Activated T-helper 1 cell treated with Interleukin-2 at 50 U/mL for 16 hours (primary cell): ENCODE measurements around the gene FDXR.
"Not testable (repeated sequence)": the region's sequence is repeated elsewhere in the genome, so short reads cannot be mapped to it uniquely, and the experiment has no call there.

ENCODE experiments used
- DNase-seq: peaks from one replicate; pipeline ENCODE4 v3.0.0-alpha.2; 2020; ENCODE audit warnings: low read depth

FDXR gene, protein sequence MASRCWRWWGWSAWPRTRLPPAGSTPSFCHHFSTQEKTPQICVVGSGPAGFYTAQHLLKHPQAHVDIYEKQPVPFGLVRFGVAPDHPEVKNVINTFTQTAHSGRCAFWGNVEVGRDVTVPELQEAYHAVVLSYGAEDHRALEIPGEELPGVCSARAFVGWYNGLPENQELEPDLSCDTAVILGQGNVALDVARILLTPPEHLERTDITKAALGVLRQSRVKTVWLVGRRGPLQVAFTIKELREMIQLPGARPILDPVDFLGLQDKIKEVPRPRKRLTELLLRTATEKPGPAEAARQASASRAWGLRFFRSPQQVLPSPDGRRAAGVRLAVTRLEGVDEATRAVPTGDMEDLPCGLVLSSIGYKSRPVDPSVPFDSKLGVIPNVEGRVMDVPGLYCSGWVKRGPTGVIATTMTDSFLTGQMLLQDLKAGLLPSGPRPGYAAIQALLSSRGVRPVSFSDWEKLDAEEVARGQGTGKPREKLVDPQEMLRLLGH

DNA sequence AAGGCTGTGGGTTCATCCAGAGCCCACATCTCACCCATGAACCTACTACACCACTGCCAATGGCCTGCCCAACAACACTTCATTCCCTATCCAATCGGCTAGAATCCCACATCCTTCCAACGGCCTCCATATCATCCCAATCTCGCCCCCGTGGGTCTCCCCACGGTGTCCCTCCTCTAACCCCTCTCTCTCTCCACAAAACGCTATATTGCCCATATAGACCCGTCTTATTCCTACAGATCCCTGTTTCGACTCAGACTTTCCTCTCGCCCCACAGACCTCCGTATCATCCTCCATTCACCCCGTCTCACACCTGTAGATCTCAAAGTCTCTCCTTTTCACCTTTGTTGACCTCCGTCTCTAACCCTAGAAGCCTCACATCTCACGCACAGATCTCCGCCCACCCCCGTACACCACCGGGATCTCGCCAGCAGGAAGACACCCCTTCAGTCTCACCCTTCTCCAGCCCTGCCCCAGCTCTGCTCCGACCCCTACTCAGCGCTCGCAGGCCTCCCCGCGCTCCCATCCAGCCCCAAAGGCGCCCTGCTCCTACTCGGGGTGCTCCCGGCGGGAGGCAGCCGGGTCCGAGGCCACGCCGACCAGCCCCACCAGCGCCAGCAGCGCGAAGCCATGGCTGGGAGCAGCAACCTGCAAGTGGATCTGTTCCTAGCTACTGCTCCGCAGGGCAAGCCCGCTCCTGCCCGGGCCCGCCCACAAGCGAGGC lies at the start of gene FDXR:
TSS of gene FDXR (minus strand) at position 682 of the 724 bp plus-strand sequence. CDS start at position 632, 50 bp downstream.
- DNase-seq = no peak

DNA sequence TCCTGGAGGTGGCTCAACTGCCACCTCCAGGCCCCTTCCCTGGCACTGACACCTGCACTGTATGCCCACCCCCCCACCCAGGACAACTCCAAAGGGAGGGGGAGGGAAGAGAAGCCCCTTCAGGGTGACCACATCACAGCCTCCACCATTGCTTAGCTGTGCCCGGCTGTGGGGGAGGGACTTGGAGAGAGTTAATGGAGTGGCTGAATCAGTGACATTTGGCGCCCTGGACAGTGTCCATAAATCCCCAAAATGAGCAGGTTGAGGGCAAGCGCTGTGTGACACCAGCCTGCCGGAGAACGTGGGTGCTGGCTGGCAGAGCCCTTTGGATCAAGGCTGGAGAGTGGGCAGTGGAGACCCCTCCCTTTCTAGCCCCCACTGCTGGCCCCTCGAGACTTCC lies 49.4 kb upstream of the FDXR start:
- DNase-seq = no peak

DNA sequence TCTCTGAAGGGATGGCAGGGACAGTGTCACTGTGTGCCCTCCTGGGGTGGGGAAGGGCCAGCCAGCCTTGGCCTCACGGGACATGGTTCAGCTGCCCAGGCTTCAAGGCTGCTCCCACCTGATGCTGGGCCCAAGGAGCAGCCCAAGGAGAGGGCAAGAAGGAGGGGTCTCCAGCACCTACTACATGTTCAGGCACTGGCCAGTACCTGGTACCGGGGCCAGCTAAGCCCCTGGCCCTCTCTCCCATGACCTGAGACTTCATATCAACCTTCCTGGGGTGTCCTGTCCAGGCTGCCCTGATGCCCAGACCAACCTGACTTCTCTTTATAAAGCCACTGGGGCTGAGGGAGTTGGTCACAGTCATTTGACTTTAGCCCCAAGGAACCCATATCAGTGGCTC lies 49.0 kb upstream of the FDXR start:
- no peak for DNase-seq

DNA sequence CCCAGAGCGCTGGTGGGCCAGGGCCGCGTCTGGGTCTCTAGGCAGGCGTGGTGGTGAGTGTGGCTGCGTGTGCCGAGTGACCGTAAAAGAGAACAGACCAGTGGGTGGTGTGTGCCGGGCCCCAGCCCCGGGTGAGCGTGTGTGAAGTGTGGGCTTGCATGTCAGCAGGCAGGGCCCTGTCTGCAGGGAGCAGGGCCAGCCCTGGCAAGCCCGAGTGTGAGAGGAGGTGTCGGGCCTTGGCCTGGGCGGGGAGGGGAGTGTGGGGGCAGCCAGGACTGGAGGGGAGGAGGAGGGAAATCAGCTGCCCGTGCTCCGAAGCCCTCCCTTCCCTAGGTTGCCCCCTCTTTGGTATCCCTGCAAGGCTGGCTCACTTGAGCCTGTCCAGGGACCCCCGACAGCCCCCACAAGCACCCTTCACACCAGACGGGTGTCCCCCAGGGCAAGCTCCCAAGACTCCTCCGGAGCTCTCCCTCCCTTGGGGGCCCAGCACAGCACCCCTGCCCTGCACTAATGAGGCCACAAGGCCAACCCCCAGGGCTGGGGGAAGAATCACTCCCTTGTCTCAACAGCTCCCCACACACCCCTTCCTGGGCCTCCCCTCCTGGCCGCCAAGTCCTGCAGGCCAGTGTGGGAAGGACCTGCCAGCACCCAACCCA lies 48.4 kb upstream of the FDXR start:
- DNase-seq = no peak

DNA sequence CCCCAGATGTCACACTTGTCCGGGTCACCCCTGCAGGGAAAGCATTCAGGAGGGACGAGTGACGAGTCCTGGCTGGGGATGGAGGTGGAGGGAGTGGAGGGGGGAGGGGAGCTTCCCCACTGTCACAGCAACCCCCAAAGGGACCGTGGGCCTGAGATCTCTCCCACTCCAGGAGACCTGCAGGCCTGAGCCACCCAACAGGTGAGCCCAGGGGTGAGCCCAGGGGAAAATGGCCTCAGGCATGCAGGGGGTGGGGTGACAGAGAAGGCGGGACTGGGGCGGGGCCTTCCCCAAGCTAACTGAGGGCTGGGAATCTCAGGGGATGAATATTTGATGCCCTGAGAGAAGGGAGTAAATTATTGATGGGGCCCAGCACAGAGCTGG lies 47.8 kb upstream of the FDXR start:
- no peak for DNase-seq

DNA sequence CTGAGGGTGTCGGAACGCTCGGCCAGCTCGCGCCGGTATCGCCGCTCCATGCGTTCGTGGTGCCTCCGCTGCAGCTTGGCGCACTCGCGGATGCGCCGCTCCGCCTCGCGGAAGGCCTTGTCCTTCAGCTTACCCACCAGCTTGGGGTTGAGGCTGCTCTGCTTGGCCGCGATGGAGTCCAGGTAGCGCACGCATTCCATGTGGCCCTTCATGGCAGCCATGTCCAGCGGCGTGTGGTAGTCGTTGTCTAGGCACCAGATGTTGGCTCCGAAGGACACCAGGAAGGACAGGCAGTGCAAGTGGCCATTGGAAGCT lies 47.5 kb upstream of the FDXR start:
- DNase-seq = no peak

DNA sequence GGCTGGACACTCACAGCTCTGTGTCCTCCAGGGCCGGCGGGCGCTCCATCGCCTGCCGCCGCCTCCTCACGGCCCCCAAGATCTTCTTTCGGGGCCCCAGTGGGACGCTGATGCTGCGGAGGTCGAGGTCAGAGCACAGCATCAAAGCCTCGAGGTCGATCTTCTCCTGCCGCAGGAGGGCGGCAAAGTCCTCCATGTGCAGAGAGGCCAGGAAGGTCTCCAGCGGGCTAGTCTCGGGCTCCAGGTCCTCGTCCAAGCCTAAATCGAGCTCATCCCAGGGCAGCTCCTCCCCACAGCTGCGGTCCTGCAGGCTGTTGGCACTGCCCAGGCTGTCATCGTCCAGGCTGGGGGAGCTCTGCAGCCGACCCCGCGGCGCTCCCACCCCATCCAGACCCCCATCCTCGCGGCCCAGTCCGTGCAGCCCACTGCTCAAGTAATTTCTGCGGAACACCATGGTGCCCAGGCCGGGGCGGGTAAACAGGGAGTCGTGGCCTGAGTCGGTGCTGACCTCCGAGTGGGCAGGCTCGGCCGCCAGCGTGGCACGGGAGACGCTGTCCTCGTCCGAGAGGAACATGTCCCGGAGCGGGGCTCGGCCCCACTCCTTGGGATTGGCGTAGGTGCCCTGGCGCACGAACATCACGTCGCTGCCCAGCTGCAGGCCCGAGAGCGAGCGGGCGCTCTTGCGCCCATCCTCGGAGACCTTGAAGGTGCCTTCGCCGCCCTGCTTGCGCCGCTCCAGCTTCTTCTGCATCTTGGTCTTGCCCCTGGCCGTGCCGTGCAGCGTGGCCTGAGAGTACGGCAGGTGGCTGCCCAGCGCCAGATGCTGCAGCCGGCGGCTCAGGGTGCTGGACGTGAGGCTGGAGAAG lies 46.9 kb upstream of the FDXR start:
- DNase-seq = no peak

DNA sequence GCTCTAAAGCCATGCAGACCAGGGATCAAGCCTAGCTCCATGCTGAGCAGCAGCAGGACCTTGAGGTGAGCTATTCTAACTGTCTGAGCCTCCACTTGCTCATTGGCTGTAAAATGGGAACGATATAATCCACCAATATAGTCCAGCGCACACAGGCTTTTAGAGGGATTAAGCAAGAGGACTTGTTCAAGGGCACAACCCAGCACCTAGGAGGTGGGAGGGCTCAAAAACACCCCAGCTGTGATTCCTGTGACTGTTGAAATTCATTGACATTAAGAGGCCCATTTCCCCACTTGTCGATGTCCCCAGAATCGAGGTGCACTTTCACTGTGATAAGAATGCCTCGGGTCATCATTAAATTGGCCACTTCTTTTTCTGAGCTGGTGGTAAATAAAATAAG lies 46.1 kb upstream of the FDXR start:
- no peak for DNase-seq

DNA sequence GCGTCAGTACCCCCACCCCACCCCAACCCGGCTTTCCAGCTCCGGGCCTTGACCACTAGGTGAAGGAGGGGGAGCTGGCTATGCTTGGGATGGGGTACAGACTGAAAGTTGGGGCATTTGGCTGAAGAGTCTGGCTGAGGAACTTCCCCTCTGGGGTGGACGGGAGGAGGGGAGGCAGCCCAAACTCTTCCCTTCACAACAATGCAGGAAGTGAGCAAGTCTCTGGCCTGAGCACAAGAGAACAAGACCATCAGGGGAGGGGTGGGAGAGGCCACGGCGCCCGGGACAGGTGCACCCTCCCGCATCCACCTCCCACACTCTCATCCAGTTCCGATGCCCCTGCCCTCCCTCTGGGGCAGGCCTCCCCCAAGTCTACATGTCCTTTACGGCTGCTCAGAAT lies 44.6 kb upstream of the FDXR start:
- no peak for DNase-seq

DNA sequence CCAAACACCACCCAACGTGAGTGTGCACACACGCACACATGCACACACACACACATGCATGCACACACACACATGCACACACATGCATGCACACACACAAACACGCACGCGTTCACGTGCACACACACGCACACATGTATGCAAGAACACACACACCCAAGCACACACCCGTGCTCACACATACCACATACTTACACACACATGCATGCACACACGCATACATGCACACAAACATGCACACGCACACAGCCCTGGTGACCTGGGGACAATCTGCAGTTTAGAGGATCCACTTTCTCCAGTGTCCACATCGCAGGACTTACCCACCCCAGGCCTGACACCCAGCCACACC lies 44.0 kb upstream of the FDXR start:
- DNase-seq = no peak

DNA sequence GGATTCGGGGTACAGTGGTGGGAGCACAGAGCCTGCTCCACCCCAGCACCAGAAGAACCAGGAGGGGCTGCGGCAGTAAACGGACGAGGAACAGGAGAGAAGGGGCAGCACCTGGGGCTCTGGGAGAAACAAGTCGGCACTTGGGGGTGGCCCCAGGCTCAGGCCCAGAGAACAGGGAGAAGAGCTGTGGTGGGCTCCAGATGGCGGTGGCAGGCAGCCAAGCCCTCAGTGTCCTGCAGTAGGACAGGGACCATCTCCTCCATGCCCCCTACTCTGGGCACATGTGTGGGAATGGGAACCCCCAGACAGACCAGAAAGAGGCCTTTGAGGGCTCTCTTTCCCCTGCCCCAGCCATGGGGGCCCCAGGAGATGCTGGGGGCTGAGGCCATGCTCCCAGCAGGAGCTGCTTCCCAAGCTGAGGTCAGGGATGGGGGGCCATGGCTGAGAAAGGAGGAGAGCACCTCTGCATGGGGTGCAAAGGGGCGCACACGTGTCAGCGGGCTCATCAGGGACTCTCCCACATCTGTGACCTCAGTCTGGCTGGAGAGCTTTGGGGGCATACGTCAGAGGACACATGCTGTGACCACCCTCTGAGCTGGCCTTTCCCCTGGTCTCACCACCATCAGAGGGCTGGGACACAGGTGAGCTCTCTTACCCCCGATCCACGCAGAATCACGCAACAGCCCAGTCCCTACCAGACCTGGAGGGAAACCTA lies 43.5 kb upstream of the FDXR start:
- DNase-seq = no peak

DNA sequence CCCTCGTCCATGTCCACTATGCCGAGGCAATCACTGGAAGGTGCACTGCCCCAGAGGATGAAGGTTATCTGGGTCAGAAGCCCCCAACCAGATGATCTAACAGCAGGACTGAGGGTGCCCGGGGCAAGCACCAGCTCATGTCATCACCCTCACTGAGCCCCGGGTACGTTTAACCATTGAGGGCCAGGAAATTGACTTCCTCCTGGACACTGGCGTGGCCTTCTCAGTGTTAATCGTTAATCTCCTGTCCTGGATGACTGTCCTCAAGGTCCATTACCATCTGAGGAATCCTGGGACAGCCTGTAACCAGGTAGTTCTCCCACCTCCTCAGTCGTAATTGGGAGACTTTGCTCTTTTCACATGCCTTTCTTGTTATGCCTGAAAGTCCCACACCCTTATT lies 38.6 kb upstream of the FDXR start:
- not testable (repeated sequence) for DNase-seq

DNA sequence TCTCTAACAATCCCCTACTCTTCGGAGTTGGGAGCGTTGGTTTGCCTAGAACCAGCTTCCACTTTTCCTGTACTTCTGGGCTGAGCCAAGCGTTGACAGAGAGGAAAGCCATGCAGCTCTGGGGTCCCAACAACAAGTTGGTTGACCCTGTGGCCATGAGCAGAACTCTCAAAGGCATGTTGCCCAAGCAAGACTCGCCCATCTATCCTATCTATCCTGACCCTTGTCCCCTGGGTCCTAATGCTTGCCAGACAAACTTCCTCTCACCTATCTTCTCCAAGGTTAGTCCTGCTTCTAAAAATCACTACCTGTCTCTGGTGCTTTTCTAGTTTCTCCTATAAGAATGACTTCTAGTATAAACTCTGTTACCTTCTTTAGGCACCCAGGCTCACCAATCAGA lies 36.3 kb upstream of the FDXR start:
- not testable (repeated sequence) for DNase-seq

DNA sequence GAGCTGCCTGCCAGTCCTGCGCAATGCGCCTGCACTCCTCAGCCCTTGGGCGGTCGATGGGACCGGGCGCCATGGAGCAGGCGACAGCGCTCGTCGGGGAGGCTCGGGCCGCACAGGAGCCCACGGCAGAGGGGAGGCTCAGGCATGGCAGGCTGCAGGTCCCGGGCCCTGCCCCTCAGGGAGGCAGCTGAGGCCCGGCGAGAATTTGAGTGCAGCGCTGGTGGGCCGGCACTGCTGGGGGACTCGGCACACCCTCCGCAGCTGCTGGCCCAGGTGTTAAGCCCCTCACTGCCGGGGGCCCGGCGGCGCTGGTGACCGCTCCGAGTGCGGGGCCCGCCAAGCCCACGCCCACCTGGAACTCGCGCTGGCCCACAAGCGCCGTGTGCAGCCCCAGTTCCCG lies 34.2 kb upstream of the FDXR start:
- no peak for DNase-seq

DNA sequence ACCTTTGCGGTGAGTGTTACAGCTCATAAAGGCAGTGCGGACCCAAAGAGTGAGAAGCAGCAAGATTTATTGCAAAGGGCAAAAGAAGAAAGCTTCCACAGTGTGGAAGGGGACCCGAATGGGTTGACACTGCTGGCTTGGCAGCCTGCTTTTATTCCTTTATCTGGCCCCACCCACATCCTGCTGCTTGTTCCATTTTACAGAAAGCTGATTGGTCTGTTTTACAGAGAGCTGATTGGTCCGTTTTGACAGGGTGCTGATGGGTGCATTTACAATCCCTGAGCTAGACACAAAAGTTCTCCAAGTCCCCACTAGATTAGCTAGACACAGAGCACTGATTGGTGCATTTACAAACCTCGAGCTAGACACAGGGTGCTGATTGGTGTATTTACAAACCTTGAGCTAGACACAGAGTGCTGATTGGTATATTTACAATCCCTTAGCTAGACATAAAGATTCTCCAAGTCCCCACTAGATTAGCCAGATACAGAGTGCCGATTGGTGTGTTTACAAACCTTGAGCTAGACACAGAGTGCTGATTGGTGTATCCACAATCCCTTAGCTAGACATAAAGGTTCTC lies 33.5 kb upstream of the FDXR start:
- not testable (repeated sequence) for DNase-seq

DNA sequence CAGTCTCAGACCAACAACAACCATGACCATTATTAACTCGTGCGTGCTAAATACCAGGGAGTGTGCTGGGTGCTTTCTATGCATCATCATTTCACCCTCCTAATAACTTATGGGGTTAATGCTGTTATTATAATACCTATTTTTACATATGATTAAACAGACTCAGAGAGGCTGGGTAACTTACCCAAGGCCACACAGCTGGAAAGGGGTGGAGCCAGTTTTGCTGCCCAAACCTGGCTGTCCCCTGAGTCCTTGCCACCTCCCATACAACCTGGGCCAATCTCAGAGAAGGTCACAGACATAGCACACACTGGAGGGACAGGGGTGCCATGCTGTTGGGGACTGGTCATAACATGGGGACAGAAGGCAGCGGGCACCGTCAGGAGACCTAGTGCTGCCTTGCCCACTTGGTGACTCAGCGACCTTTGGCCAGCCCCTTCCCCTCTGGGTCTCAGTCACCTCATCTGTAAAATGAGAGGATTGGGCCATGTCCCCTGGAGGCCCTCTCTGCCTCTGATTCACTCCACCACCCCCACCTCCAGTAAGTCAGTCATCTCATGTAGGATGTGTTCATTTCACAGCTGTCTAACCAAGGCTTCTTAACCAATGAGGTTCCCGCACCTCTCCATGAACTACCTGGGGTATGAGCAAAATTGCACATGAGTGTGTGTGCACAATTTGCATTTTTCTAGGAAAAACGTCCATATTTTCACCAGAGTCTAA lies 32.1 kb upstream of the FDXR start:
- DNase-seq = no peak

DNA sequence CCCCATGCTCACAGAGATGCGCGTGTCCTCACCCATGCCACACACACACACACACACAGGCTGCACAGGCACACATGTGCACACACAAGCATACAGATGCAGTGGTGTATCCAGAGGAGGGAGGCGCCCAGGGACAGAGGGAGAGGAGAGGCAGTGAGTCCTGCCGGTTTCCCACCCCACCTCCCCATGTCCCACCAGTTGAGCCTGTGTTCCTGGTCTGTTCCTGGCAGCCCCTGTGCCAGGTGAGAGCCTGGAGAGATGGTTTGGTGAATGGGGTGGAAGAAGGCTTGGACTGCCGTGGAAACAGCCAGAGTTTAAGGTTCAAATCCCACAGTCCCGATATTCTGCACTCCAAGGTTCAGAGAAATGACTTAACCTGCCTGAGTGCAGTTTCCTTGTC lies 30.9 kb upstream of the FDXR start:
- DNase-seq = no peak

DNA sequence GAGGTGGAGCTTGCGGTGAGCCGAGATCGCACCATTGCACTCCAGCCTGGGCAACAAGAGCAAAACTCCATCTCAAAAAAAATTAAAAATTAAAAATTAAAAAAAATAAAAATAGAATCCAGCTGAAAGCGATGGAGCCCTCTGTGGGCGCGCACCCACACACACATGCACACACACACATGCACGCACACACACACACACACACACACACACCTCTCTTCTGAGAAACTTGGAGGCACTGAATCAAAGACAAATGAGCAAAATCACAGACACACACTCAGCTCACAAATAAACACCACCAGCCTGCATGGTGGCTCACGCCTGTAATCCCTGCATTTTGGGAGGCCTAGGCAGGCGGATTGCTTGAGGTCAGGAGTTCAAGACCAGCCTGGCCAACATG lies 30.2 kb upstream of the FDXR start:
- no peak for DNase-seq

DNA sequence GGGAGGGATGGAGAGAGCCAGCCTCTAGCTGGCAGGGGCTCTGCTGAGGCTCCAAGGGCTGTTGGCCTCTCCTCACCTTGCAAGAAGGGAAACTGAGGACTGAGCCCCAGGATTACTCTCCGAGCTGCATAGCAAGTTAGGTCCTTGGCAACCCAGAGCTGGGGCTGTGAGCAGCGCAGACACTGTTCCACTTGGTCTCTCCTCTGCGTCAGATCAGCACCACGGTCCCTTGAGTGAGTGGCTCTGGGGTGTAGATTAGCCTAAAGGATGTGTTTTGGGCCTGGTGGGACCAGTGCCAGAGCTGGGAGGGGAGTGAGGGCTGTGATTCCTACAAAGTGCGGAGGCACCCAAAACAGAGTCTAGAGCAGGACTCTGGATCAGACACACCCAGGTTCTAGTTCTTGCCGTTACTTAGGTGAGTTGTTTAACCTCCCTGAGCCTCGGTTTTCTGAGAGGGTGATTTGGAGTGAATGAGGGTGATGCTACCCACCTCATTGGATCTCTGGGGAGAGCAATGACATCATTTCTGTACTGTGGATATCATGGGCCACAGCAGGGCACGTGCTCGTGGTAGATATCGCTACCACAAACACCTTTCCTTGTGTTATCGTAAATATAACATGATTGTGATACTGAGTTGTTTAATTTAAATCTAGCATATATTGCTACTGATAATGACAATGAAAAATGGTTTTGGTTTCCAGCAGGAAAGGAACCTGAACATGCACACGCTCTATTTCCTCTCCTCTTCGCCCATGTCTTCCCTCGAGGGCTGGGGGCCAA lies 28.8 kb upstream of the FDXR start:
- DNase-seq = no peak

DNA sequence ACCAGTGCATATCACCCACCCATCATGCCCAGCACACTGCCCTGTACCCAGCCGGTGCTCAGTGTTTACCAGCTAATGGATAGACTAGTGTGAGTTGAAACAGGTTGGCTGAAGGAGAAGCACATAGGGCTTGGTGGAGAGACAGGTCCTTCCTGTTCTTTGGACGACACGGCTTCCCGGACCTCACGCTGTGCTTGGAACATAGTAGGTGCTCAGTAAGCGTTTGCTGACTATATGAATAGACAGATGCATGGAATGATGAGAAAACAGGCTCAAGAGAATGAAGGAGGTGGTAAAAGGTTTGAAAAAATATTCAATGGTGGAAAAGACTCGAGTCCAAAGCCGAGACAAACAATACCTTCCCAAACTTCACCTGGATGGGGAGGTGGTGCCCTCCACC lies 27.4 kb upstream of the FDXR start:
- DNase-seq = no peak
